RWPE2 (cell line): ENCODE measurements around the gene SHLD3.
"Not testable (repeated sequence)": the region's sequence is repeated elsewhere in the genome, so short reads cannot be mapped to it uniquely, and the experiment has no call there.

Experiments used
- ATAC-seq: fragments of 200-7000 bp; cut with Tn5 transposase; 3 replicates; pipeline ENCODE4 v1.9.1; 2021; ENCODE audit warnings: low read depth
- DNase-seq: peaks from one replicate; pipeline ENCODE4 v3.0.0-alpha.2; 2020; ENCODE audit warnings: low spot score
- H3K27ac ChIP-seq: fragments of 450-650 bp; 2 replicates; pipeline ENCODE4 v1.5.1; 2017; ENCODE audit warnings: mild to moderate bottlenecking; ENCODE audit not compliant: poor library complexity, severe bottlenecking
- H3K27me3 ChIP-seq: fragments of 250-450 bp; sonication (Bioruptor Pico); 2 replicates; pipeline ENCODE4 v1.5.1; 2021; ENCODE audit warnings: mild to moderate bottlenecking, moderate library complexity; ENCODE audit not compliant: insufficient read depth, poor library complexity, severe bottlenecking
- H3K36me3 ChIP-seq: fragments of 250-450 bp; sonication (Bioruptor Pico); 2 replicates; pipeline ENCODE4 v1.5.1; 2020; ENCODE audit warnings: low read depth, mild to moderate bottlenecking, moderate library complexity
- H3K4me1 ChIP-seq: fragments of 250-450 bp; sonication (Bioruptor Pico); 2 replicates; pipeline ENCODE4 v1.5.1; 2021; ENCODE audit warnings: mild to moderate bottlenecking, moderate library complexity; ENCODE audit not compliant: insufficient read depth, poor library complexity, severe bottlenecking
- H3K4me3 ChIP-seq: fragments of 250-450 bp; sonication (Bioruptor Pico); 2 replicates; pipeline ENCODE4 v1.5.1; 2021; ENCODE audit warnings: mild to moderate bottlenecking, moderate library complexity; ENCODE audit not compliant: severe bottlenecking
- H3K9me3 ChIP-seq: fragments of 250-450 bp; sonication (Bioruptor Pico); 2 replicates; pipeline ENCODE4 v1.5.1; 2021; ENCODE audit warnings: mild to moderate bottlenecking, moderate library complexity; ENCODE audit not compliant: severe bottlenecking
- TF ChIP-seq, protein P1 (sequence below): fragments of 450-650 bp; IDR thresholded peaks from one replicate; pipeline ENCODE4 v1.5.1; 2017; ENCODE audit warnings: mild to moderate bottlenecking, moderate library complexity; ENCODE audit not compliant: poor library complexity, severe bottlenecking

SHLD3 gene

DNA sequence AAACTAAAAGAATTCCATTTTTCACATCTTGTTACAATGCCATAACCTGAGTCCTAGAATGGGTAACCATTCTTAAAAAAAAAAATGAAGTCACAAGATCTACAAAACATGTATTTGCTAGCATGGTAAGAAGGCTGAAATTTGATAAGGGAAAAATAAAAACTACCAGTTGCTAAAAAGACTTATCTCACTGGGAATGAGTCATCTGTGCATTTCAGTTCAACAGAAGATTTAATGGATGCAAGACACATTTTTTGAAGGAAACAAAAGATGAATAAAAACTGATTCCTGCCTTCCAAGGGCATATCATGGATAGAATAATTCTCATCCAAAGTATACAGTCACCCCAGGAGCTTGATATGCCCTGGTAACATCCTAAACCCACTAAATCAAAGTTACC is 49.9 kb downstream of the SHLD3 start:
- peaks cover 2% of the 10 kb centered on the region for H3K9me3 ChIP-seq
- ATAC-seq (no peak), DNase-seq (no peak)
- no peak overlapping the region for H3K27ac ChIP-seq
- no peaks in the 10 kb centered on the region for H3K4me1 ChIP-seq
- no peak overlapping the region for H3K4me3 ChIP-seq
- no peaks in the 10 kb centered on the region for H3K27me3 ChIP-seq
- peaks cover 4% of the 10 kb centered on the region for H3K36me3 ChIP-seq
- TF ChIP-seq, protein P1, sequence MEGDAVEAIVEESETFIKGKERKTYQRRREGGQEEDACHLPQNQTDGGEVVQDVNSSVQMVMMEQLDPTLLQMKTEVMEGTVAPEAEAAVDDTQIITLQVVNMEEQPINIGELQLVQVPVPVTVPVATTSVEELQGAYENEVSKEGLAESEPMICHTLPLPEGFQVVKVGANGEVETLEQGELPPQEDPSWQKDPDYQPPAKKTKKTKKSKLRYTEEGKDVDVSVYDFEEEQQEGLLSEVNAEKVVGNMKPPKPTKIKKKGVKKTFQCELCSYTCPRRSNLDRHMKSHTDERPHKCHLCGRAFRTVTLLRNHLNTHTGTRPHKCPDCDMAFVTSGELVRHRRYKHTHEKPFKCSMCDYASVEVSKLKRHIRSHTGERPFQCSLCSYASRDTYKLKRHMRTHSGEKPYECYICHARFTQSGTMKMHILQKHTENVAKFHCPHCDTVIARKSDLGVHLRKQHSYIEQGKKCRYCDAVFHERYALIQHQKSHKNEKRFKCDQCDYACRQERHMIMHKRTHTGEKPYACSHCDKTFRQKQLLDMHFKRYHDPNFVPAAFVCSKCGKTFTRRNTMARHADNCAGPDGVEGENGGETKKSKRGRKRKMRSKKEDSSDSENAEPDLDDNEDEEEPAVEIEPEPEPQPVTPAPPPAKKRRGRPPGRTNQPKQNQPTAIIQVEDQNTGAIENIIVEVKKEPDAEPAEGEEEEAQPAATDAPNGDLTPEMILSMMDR, result no peak

DNA sequence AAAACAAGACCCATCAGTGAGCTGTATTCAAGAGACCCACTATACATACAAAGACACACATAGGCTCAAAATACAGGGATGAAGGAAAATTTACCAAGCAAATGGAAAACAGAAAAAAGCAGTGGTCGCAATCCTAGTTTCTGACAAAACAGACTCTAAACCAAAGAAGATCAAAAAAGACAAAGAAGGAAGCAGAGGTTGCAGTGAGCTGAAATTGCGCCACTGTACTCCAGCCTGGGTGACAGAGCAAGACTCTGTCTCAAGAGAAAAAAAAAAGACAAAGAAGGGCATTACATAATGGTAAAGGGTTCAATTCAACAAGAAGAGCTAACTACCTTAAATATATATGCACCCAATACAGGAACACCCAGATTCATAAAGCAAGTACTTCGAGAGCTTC is 51.2 kb downstream of the SHLD3 start:
- not testable (repeated sequence) for ATAC-seq, DNase-seq, H3K27ac ChIP-seq, H3K4me1 ChIP-seq, H3K9me3 ChIP-seq, H3K4me3 ChIP-seq, H3K27me3 ChIP-seq
- peaks cover 14% of the 10 kb centered on the region for H3K36me3 ChIP-seq
